Omental fat pad (tissue), 4 donors: Measurements from ENCODE around the gene FCER1G. TPM values are rescaled to one million over a fixed set of nuclear protein-coding genes. Genes with fewer than 3 reads are reported as not detected.

Experiments used
- ATAC-seq: fragments of 150-250 bp; one replicate; pipeline ENCODE4 v1.9.1; 2016; ENCODE audit warnings: mild to moderate bottlenecking, moderate library complexity; ENCODE audit not compliant: low FRiP score
- DNase-seq: peaks from one replicate; pipeline ENCODE4 v3.0.0-alpha.2; 2019; ENCODE audit warnings: low spot score
- CTCF ChIP-seq, 3 donors: fragments of 450-650 bp; IDR thresholded peaks; one replicate each; pipeline ENCODE4 v1.5.1; 2016 to 2017; ENCODE audit warnings: antibody characterized with exemption in 3 of 3, mild to moderate bottlenecking in 3 of 3, moderate library complexity in 2 of 3
- total RNA-seq, 4 donors: library from RNA; depleted of rRNA; stranded (reverse); fragments of >200 nt; gene quantifications; one replicate each; pipeline ENCODE4 v1.1.0, GENCODE V29; 2016

FCER1G gene
- total RNA-seq, 4 donors from 2014 or later: 96.3 to 346 (median 179) TPM

GRCh38 chr1:161177112-161177935 lies 37.8 kb upstream of the FCER1G start, which contains the start of gene B4GALT3:
B4GALT3 (minus strand) TSS chr1:161177507; CDS start chr1:161176060, 1,447 bp downstream.
- DNase-seq (peak; percentile 90), ATAC-seq (peak; percentile 92)
- TF ChIP-seq CTCF (IDR thresholded peaks at IDR 0.05): no peak

- ATAC-seq (no peak), DNase-seq (no peak)
- TF ChIP-seq CTCF (IDR thresholded peaks at IDR 0.05): no peak
These were observed 37.2 kb upstream of the FCER1G start for GRCh38 chr1:161177936-161178244.

GRCh38 chr1:161179698-161180097 lies 35.4 kb upstream of the FCER1G start:
- DNase-seq: no peak
- no peak for TF ChIP-seq CTCF (IDR thresholded peaks at IDR 0.05)
- no peak for ATAC-seq

- TF ChIP-seq CTCF (IDR thresholded peaks at IDR 0.05): no peak
- no peak for DNase-seq
- ATAC-seq: no peak
These were observed 34.5 kb upstream of the FCER1G start for GRCh38 chr1:161180639-161181038.

GRCh38 chr1:161182214-161182613 lies 32.9 kb upstream of the FCER1G start:
- ATAC-seq (no peak), DNase-seq (no peak)
- TF ChIP-seq CTCF (IDR thresholded peaks at IDR 0.05): no peak

GRCh38 chr1:161185282-161185682 lies 29.8 kb upstream of the FCER1G start:
- DNase-seq: no peak
- no peak for TF ChIP-seq CTCF (IDR thresholded peaks at IDR 0.05)
- peak; percentile 42 for ATAC-seq

GRCh38 chr1:161185732-161186311 lies 29.3 kb upstream of the FCER1G start:
- DNase-seq: no peak
- no peak for ATAC-seq
- TF ChIP-seq CTCF (IDR thresholded peaks at IDR 0.05): no peak
